Stimulated activated naive CD8-positive, alpha-beta T cell treated with anti-CD3 and anti-CD28 coated beads, Interleukin-15, amount 100 ng/mL, for 72 hours (primary cell): Measurements from ENCODE around the gene NECTIN3.

Source experiments
- ATAC-seq: fragments of 150-1000 bp; cut with Tn5 transposase; 2 replicates; pipeline ENCODE4 v1.10.0; 2021; ENCODE audit warnings: mild to moderate bottlenecking, moderate library complexity
- DNase-seq, 2 donors: peaks; one replicate each; pipeline ENCODE4 v3.0.0; 2021 to 2022
- H3K27ac Mint-ChIP-seq, 2 donors: one replicate each; pipeline ENCODE4 v1.8.0; 2022; ENCODE audit warnings: mild to moderate bottlenecking in 2 of 2, mixed read lengths in 2 of 2, moderate library complexity in 2 of 2
- H3K27me3 Mint-ChIP-seq: one replicate; pipeline ENCODE4 v1.8.0; 2022; ENCODE audit warnings: mixed read lengths
- H3K4me1 Mint-ChIP-seq: one replicate; pipeline ENCODE4 v1.8.0; 2022; ENCODE audit warnings: mild to moderate bottlenecking, mixed read lengths
- H3K4me3 Mint-ChIP-seq, 2 donors: one replicate each; pipeline ENCODE4 v1.8.0; 2022; ENCODE audit warnings: mild to moderate bottlenecking in 2 of 2, mixed read lengths in 2 of 2, moderate library complexity in 1 of 2
- H3K9me3 Mint-ChIP-seq, 2 donors: one replicate each; pipeline ENCODE4 v1.8.0; 2022; ENCODE audit warnings: mixed read lengths in 2 of 2

The NECTIN3 gene

DNA sequence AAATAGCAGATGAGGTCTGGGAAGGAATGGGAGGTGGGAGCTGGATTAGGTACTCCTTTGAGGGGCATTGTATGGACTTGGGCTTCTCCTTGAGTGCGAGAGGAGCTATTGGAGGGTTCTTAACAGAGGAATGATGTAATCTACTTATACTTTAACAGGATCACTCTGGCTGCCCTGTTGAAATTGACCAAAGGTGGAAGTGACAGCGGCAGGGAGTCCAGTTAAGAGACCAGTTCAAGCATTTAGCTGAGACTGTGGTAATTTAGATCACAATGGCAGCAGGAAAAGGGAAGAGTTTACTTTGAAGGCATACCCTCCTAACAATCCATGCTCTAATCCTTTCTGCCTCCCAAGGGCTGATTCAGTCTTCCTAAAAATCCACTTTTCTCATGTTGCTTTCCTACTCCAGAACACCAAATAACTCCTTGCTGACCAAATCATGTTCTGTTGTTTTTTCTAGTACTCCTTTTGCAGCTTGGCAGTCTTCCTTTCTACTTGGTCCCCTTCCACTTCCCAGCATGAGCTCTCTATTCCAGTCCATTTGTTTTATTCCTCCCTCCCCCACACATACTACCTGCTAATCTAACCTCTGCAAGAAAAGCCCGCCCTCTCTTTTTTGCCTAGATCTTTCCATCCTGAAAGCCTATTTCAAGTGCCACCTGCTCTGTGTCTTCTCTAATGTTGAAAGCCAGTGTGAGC lies 139.4 kb downstream of the NECTIN3 start:
- Mint-ChIP-seq H3K4me3 (no peak overlapping the region), H3K9me3 (no peaks in the 10 kb centered on the region), H3K27me3 (no peaks in the 10 kb centered on the region), H3K27ac (no peak overlapping the region), H3K4me1 (no peaks in the 10 kb centered on the region)
- DNase-seq = no peak
- ATAC-seq = no peak

DNA sequence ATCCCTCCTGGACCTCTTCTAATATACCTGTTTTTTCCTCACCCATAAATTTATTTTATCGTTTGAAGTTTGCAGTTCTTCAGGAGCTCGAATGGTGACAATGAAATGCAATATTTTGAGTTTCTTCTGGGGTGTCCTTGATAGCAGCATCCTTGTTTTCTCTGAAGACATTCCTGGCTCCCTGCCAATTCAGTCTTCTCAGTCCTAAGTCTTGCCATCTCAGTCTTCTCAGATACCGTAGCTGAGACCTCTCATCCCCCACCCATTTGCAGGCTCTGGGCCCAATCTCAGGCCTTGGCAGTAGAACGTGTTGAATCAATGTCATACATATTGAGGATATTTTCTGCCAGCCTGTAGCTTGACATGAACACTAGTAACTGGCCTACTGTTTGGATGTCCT lies 140.9 kb downstream of the NECTIN3 start:
- Mint-ChIP-seq H3K4me1 (no peaks in the 10 kb centered on the region), H3K27ac (no peak overlapping the region), H3K9me3 (no peaks in the 10 kb centered on the region), H3K27me3 (no peaks in the 10 kb centered on the region), H3K4me3 (no peak overlapping the region)
- ATAC-seq (no peak), DNase-seq (no peak)

DNA sequence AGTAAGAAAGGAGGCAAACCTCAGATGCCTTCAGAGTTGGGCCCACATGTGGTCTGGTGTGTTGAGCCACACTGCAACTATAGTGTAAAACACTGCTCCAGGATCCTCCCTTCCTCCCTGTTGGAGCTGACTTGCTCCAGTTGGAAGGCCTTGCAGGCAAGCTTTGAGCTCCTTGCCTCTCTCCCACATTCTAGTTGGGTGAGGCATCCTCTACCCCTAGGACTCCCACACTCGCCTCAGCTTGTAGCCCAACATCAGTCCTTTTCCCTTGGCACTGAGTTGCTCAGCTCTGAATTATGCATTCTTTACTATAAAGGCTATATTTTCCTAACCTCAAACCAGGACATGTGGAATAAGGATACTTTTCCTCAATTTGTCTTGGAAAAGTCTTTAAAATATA lies 143.9 kb downstream of the NECTIN3 start:
- Mint-ChIP-seq H3K27ac (no peak overlapping the region), H3K9me3 (no peaks in the 10 kb centered on the region), H3K4me3 (no peak overlapping the region), H3K27me3 (no peaks in the 10 kb centered on the region), H3K4me1 (no peaks in the 10 kb centered on the region)
- ATAC-seq (no peak), DNase-seq (no peak)

DNA sequence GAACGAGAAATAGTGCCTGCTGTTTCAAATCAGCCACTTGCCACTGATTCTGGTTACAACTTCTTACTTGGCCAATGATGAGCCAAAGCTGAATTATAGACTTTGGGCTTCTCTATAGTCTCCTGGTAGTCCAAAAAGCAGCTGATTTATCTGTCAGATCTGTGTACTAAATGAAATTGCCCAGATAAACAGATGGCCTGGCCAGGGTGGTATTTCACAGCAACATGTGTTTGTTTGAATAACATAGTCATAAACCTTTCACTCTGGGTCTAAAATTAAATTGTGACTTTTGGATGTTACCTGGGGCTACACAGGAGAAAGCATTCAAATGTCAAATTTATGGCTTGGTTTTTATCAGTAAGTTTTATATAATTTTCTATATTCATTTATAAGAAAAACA lies 147.0 kb downstream of the NECTIN3 start:
- no peaks in the 10 kb centered on the region for H3K27me3 Mint-ChIP-seq
- no peaks in the 10 kb centered on the region for H3K4me1 Mint-ChIP-seq
- ATAC-seq (no peak), DNase-seq (no peak)
- H3K4me3 Mint-ChIP-seq = no peak overlapping the region
- H3K9me3 Mint-ChIP-seq = no peaks in the 10 kb centered on the region
- no peak overlapping the region for H3K27ac Mint-ChIP-seq

DNA sequence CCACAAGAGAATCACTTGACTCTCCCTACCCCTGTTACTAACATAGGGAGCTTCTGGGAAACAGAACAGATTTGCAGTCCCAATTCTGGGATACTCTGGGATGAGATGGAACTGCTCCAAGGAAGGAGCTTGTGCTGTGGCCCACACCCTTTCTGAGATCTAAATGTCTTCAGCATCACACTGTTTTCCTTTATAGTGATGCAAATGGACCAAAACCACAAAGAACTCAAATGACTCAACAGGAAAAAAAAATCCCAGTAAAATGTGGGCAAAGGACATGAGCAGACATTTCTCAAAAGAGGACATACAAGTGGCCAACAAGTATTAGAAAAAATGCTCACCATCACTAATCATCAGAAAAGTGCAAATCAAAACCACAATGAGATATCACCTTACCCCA lies 155.6 kb downstream of the NECTIN3 start:
- no peaks in the 10 kb centered on the region for H3K27me3 Mint-ChIP-seq
- peaks cover 21% of the 10 kb centered on the region in 2 donors for H3K9me3 Mint-ChIP-seq
- ATAC-seq = no peak
- DNase-seq = no peak
- no peak overlapping the region for H3K4me3 Mint-ChIP-seq
- peaks cover 12% of the 10 kb centered on the region for H3K4me1 Mint-ChIP-seq
- no peak overlapping the region for H3K27ac Mint-ChIP-seq

DNA sequence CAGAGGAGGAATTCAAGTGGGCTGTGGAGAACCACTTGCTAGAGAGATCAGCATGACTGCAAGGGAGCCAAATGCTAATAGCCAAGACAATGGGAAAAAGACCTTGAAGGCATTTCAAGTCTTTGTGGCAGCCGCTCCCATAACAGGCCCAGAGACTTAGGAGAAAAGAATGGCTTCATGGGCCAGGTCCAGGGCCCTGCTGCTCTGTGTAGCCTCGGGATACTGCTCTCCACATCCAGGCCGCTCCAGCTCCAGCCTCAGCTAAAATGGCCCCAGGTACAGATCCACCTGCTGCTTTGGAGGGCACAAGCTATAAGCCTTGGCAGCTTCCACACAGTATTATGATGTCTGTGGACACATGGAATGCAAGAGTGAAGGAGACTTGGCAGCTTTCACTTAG lies 157.7 kb downstream of the NECTIN3 start:
- Mint-ChIP-seq H3K4me1 (peaks cover 17% of the 10 kb centered on the region), H3K4me3 (no peak overlapping the region), H3K27me3 (no peaks in the 10 kb centered on the region), H3K9me3 (peaks cover 25 to 28% of the 10 kb centered on the region in 2 donors), H3K27ac (no peak overlapping the region)
- no peak for DNase-seq
- no peak for ATAC-seq

DNA sequence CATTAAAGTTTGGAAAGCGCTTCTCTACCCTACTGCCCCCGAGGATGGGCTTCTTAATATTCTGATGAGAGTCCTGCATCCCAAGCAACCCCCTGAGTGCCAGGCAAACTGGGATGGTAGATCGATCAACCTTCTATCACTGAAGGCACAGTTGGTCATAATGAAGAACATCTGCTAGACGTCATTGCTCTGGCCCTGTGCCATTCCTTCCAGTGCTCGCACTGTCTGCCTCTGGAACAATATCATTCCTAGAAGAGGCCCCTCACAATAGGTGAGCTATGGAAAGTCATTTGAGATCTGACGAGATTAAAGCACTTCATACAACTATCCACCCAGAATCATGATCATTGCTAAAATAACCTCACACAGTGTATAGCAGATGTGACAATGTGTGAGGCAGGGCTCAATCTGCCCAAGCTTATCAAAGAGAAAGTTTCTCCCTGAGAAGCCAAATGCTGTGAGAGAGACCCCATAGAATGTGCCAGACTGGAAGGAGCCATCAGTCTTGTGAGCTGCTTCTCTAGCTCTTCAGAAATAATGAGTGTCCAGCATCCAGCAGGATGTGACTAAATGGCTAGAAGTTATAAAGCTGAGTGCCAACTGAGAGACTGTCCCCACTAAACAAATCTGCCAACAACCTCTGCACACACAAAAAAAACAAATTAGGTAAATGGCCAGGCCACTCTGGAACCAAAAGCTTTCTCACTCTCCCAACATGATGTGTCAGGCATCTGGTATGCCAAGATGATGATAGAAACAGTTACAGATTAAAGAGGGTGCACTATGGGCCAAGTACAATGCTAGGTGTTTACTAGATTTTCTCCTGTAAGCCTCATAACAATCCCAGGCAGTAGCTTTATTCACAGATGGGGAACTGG lies 165.5 kb downstream of the NECTIN3 start:
- ATAC-seq (no peak), DNase-seq (no peak)
- Mint-ChIP-seq H3K4me1 (peaks cover 18% of the 10 kb centered on the region), H3K9me3 (peaks cover 4 to 17% of the 10 kb centered on the region in 2 donors), H3K27ac (no peak overlapping the region), H3K4me3 (no peak overlapping the region), H3K27me3 (no peaks in the 10 kb centered on the region)

DNA sequence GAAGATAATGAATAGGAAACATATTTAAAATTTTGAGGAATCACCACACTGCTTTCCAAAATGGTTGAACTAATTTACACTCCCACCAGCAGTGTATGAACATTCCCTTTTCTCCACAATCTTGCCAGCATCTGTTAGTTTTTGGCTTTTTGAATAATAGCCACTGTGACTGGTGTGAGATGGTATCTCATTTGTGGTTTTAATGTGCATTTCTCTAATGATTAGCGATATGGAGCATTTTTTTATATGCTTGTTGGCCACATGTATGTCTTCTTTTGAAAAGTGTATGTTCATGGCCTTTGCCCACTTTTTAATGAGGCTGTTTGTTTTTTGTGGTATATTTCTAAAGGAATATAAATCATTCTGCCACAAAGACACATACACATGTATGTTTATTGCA lies 166.3 kb downstream of the NECTIN3 start:
- Mint-ChIP-seq H3K27ac (no peak overlapping the region), H3K27me3 (no peaks in the 10 kb centered on the region), H3K9me3 (peaks cover 4 to 26% of the 10 kb centered on the region in 2 donors), H3K4me1 (peaks cover 18% of the 10 kb centered on the region), H3K4me3 (no peak overlapping the region)
- DNase-seq = no peak
- no peak for ATAC-seq

DNA sequence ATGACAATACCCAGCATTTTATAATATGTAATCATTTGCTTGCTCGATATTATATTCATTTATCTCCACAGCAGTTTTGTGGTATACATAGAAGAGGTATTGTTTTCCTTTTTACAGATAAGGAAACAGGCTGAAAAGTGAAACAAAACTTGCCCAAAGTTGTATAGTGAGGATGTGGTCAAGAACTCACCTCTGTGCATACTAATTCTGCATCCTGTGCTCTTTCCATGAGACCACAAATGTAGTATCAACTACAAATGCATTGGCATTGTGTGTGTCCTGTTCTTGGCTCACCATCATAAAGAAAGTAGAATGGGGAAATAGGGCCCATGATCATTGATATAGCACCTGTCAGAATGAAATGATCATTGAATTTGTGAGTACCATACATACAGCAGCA lies 167.3 kb downstream of the NECTIN3 start:
- Mint-ChIP-seq H3K27ac (no peak overlapping the region), H3K4me3 (no peak overlapping the region), H3K9me3 (peaks cover 7 to 29% of the 10 kb centered on the region in 2 donors), H3K27me3 (no peaks in the 10 kb centered on the region), H3K4me1 (peaks cover 17% of the 10 kb centered on the region)
- peak; percentile 99 for ATAC-seq
- DNase-seq = peak; percentile 34 to 54

DNA sequence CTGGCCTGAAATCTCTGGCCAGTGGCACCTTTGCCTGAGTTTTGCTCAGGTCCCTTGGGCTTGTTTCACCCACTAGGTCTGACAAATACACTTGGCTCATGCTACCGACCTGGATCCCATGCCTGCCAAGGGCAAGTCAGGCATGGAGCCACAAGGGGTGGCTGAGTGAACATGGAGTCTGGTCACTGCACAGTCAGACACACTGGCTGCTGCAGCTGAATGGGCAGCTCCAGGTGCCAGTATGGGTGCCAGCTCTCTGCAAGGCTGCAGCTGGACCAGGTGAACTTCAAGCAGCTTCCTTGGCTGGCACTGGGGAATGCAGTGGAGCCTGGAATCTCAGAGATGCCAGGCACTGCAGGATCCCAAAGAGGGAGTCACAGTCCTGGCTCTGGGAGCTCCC lies 170.3 kb downstream of the NECTIN3 start:
- Mint-ChIP-seq H3K27ac (no peak overlapping the region), H3K4me1 (peaks cover 17% of the 10 kb centered on the region), H3K4me3 (no peak overlapping the region), H3K27me3 (no peaks in the 10 kb centered on the region), H3K9me3 (peaks cover 6 to 33% of the 10 kb centered on the region in 2 donors)
- no peak for ATAC-seq
- no peak for DNase-seq
